Mammary epithelial cell (primary cell): ENCODE measurements around the gene RDM1.

ENCODE experiments used
- CTCF ChIP-seq, 2 donors: IDR thresholded peaks in 1 of 2; conservative IDR thresholded peaks in 1 of 2; 2 replicates each; pipeline ENCODE4 v1.5.1; 2011 to 2012; ENCODE audit warnings: inconsistent platforms in 2 of 2, low read length in 2 of 2, mild to moderate bottlenecking in 2 of 2, control low read depth in 1 of 2, low read depth in 1 of 2; ENCODE audit not compliant: insufficient read depth in 1 of 2; ENCODE audit errors: extremely low read depth in 1 of 2
- EZH2 ChIP-seq: IDR thresholded peaks from 2 replicates; pipeline ENCODE4 v1.6.1; 2012; ENCODE audit warnings: low read length, inconsistent platforms, borderline replicate concordance

GRCh38 chr17:35977509-35977908, 46.9 kb upstream of the RDM1 start:
- TF ChIP-seq CTCF (conservative IDR thresholded peaks at IDR 0.05 in 1 of 2, IDR thresholded peaks at IDR 0.05 in 1 of 2; ENCODE audit: extremely low read depth in 1 of 2, insufficient read depth in 1 of 2, low read depth in 1 of 2, low read length in 2 of 2) (no peak), EZH2 (no peak)
